ENCODE results near the gene MIEN1.
"Not testable (repeated sequence)": the region's sequence is repeated elsewhere in the genome, so short reads cannot be mapped to it uniquely, and the experiment has no call there.

MIEN1 gene

DNA sequence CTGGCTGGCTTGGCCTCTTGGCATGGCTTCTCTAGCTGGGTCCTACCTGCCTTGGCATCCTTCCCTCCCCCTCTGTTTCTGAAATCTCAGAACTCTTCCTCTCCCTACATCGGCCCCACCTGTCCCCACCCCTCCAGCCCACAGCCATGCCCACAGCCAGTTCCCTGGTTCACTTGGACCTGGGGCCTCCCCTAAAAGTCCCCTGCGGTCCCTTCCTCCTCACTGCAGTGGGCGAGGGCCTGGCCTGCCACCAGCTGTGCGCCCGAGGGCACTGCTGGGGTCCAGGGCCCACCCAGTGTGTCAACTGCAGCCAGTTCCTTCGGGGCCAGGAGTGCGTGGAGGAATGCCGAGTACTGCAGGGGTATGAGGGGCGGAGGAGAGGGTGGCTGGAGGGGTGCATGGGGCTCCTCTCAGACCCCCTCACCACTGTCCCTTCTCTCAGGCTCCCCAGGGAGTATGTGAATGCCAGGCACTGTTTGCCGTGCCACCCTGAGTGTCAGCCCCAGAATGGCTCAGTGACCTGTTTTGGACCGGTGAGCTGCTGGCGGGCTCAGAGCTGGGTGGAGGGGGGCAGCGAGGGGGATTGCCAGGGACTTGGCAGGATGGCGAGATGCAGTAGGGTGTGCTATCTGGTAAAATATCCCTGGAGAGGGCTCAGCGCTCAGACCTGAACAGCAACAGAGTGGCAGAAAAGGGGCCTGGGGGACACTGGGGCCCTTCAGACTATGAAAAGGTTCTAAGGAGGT is 14.1 kb downstream of the MIEN1 start:
- DNase-seq (ENCODE audit: low spot score) = no peak

DNA sequence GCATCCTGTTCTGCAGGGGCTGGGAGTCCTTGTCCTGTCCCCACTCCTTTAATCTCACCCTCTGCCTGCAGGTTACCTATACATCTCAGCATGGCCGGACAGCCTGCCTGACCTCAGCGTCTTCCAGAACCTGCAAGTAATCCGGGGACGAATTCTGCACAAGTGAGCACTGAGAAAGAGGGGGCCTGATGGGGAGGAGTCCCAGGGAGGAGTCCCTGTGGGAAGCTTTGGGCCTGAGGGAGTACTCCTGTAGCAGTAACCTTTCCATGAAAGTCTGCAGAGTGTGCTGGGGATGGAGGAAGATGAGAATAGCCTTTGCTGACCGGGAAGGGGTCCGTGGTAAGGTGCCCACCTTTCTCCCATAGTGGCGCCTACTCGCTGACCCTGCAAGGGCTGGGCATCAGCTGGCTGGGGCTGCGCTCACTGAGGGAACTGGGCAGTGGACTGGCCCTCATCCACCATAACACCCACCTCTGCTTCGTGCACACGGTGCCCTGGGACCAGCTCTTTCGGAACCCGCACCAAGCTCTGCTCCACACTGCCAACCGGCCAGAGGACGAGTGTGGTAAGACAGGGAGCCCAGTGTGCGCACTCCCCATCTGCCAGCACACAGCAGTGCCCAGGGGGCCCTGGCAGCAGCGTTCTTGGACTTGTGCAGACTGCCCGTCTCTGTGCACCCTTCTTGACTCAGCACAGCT is 14.8 kb downstream of the MIEN1 start:
- no peak for DNase-seq (ENCODE audit: low spot score)

DNA sequence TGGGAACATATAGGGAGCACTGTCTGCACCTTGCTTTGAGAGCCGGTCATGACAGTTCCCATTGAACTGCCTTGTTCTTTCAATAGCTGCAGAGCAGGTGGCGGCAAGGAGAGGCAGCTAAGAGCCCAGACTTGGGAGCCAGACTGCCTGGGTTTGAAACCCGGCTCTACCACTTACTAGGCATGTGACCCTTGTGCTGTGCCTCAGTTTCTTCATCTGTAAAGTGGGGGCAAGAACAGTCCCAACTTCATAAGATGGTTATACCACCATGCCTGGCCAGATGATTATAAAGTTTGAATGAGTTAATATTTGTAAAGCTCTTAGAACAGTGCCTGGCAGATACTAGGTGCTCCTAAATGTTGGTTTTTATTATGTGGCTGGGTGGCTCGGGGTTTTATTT is 16.1 kb downstream of the MIEN1 start:
- no peak for DNase-seq (ENCODE audit: low spot score)

GRCh38 chr17:39711851-39712250 is 18.5 kb downstream of the MIEN1 start:
- no peak for DNase-seq (ENCODE audit: low spot score)

DNA sequence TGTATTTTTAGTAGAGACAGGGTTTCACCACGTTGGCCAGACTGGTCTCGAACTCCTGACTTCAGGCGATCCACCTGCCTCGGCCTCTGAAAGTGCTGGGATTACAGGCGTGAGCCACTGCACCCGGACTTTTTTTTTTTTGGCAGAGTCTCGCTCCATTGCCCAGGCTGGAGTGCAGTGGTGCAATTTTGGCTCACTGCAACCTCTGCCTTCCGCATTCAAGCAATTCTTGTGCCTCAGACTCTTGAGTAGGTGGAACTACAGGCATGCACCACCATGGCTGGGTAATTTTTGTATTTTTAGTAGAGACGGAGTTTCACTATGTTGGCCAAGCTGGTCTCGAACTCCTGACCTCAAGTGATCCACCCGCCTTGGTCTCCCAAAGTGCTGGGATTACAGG is 19.3 kb downstream of the MIEN1 start:
- DNase-seq (ENCODE audit: low spot score) = not testable (repeated sequence)

DNA sequence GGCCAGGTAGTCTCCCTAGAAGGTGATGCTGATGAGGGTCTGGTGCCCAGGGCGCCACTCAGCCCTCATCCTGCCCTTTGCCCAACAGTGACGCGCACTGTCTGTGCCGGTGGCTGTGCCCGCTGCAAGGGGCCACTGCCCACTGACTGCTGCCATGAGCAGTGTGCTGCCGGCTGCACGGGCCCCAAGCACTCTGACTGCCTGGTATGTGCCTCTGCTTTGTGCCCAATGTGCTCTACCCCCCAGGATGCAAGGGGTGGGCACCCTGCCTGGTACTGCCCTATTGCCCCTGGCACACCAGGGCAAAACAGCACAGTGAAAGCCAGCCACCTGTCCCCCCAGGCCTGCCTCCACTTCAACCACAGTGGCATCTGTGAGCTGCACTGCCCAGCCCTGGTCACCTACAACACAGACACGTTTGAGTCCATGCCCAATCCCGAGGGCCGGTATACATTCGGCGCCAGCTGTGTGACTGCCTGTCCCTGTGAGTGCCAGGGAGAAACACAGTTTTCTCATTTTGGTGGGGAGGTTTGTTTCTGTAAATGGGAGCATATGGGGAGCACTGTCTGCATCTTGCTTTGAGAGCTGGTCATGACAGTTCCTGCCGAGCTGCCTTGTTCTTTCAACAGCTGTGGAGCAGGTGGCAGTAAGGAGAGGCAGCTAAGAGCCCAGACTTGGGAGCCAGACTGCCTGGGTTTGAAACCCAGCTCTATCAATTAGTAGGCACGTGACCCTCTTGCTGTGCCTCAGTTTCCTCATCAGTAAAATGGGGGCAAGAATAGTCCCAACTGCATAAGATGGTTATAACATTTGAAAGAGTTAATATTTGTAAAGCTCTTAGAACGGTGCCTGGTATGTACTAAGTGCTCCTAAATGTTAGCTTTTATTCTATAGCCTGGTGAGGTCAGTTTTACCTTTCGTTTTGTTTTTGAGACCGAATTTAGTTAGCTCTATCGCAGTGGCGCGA is 20.1 kb downstream of the MIEN1 start:
- no peak for DNase-seq (ENCODE audit: low spot score)

- no peak for DNase-seq (ENCODE audit: low spot score)
Measured at GRCh38 chr17:39709319-39709997, 20.9 kb downstream of the MIEN1 start.

- no peak for DNase-seq (ENCODE audit: low spot score)
Measured at GRCh38 chr17:39706921-39707337, 23.4 kb downstream of the MIEN1 start.

GRCh38 chr17:39706383-39706782 is 23.9 kb downstream of the MIEN1 start:
- DNase-seq (ENCODE audit: low spot score) = no peak

- no peak for DNase-seq (ENCODE audit: low spot score)
Measured at GRCh38 chr17:39705786-39706348, 24.5 kb downstream of the MIEN1 start.

GRCh38 chr17:39704821-39705551 is 25.3 kb downstream of the MIEN1 start:
- peak; percentile 58 for DNase-seq (ENCODE audit: low spot score)

GRCh38 chr17:39703913-39704312 is 26.4 kb downstream of the MIEN1 start:
- DNase-seq (ENCODE audit: low spot score) = no peak

GRCh38 chr17:39702901-39703893 is 27.1 kb downstream of the MIEN1 start:
- no peak for DNase-seq (ENCODE audit: low spot score)

DNA sequence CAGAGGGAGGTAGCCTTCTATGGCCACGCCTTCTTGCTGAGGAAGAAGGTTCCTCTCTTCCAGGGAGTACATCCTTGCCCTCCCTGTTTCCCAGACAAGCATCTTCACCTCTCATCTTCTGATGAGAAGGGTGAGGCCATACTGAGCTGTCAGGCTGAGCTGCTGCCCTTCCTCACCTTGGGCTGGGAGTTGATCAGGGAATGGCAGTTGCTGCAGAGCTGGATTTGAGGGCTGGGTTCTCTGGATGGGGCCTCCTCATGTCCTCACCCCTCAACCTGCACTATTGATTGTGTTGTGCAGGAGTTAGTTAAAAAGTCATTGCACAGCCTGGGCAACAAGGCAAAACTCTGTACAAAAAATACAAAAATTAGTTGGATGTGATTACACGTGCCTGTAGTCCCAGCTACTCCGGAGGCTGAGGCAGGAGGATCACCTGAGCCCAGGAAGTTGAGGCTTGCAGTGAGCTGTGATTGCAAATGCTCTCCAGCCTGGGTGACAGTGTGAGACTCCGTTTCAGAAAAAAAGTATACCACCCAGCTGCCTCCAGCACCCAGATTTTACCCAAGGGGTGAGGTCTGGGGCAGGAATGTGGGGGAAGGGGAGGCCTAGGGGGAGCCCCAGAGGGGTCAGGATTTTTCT is 28.4 kb downstream of the MIEN1 start:
- DNase-seq (ENCODE audit: low spot score) = no peak

DNA sequence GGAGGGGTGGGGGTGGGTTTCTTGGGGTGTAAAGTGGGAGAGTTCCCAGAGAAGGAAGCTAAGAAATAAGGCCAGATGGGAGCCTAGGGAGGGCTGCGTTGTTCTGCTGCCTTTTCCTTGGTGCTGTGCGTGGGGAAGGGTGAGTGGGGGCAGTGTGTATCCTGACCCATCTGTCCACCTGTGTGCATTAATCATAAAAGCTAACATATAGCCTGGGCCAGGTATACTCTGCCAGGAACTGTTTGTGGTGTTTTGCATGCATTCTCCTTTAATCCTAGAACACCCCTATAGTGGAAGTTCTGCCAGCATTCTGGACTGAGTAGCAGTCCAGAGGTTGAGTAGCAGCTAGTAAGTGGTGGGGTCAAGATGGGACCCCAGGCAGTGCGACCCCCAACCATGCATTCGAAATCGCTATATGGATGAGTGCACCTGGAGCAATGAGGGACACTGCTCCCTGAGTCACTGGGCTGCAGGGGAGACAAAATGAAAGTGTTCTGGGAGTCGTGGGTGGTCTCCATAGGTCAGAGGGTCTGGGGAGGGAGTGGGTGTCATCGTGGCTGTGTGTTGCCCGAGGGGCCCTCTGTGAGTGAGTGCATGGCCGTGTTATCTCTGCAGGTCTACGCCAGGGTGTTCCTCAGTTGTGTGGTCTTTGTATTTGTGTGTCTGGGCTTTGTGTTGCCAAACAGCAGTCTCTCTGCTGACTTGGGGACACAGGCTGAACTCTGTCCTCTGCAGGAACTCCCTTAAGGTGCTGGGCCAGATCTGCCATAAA is 29.1 kb downstream of the MIEN1 start:
- no peak for DNase-seq (ENCODE audit: low spot score)

DNA sequence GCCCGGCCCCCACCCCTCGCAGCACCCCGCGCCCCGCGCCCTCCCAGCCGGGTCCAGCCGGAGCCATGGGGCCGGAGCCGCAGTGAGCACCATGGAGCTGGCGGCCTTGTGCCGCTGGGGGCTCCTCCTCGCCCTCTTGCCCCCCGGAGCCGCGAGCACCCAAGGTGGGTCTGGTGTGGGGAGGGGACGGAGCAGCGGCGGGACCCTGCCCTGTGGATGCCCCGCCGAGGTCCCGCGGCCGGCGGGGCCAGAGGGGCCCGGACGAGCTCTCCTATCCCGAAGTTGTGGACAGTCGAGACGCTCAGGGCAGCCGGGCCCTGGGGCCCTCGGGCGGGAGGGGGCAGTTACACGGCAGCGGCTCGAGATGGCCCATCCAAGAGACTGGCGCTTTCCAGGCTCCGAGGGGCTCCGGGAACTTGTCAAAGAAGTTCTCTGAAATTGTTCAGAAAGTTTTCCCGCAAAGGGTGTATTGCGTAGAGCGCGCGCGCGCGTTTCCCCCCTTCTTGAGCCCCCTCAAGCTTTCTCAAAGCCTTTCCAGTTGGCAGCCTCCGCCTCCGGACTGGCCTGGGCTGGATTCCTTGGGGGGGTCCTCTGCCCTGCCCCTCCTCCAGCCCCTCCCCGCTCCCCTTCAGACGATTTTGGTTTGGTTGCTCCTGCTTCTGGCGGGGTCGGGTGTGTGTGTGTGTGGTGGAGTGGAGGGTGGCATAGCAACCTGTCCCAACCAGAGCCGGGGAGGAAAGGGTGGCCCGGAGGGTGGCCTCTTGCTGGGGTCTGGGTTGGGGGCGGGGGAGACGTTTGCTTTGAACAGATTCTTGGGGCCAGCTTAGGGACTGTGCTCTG is 30.0 kb downstream of the MIEN1 start:
- DNase-seq (ENCODE audit: low spot score) = peak; percentile 68

- DNase-seq (ENCODE audit: low spot score) = peak; percentile 88
Measured at GRCh38 chr17:39699818-39700147, 30.5 kb downstream of the MIEN1 start, which contains the start of gene ERBB2. Gene ERBB2, plus strand, starts transcription at chr17:39700064. Its CDS starts 175 bp downstream, at chr17:39700239.

Measured in hepatic stellate cell (primary cell).